Measurements from ENCODE around the gene LCN6. TPM values are rescaled to one million over a fixed set of nuclear protein-coding genes. Genes with fewer than 3 reads are reported as not detected.

LCN6 gene
- total RNA-seq, 1 donor from 2014 or later, result not detected

- no peak for TF ChIP-seq EZH2 (IDR thresholded peaks at IDR 0.05; ENCODE audit: insufficient read depth, low read length)
- no peak for TF ChIP-seq CTCF (IDR thresholded peaks at IDR 0.05; ENCODE audit: insufficient read depth, low read depth, low read length)
- Mint-ChIP-seq H3K9me3 (ENCODE audit: unreplicated experiment) (no peaks in the 10 kb centered on the region), H3K4me1 (ENCODE audit: low read depth, unreplicated experiment) (no peaks in the 10 kb centered on the region), H3K27ac (ENCODE audit: unreplicated experiment) (no peak overlapping the region), H3K27me3 (ENCODE audit: low read depth, unreplicated experiment) (peaks cover 8% of the 10 kb centered on the region), H3K36me3 (ENCODE audit: low read depth, unreplicated experiment) (peaks cover 2% of the 10 kb centered on the region), H3K4me3 (ENCODE audit: unreplicated experiment) (no peak overlapping the region)
- Histone ChIP-seq H3K4me3 (ENCODE audit: insufficient read depth, low read depth, low read length) (no peak overlapping the region), H3K36me3 (ENCODE audit: insufficient read depth, low read length) (no peaks in the 10 kb centered on the region), H3K27ac (ENCODE audit: low read depth, low read length) (no peak overlapping the region), H3K9ac (ENCODE audit: low read length) (no peak overlapping the region), H3K4me1 (ENCODE audit: insufficient read depth, low read length) (no peaks in the 10 kb centered on the region), H3K27me3 (ENCODE audit: insufficient read depth, low read length) (peaks cover 19% of the 10 kb centered on the region), H3K9me3 (ENCODE audit: insufficient read depth, low read depth, low read length) (no peaks in the 10 kb centered on the region), H3K4me2 (ENCODE audit: low read length) (no peak overlapping the region), H2AFZ (ENCODE audit: low read depth, low read length) (no peak overlapping the region), H3K79me2 (ENCODE audit: insufficient read depth, low read length) (no peaks in the 10 kb centered on the region), H4K20me1 (ENCODE audit: insufficient read depth, low read length) (no peaks in the 10 kb centered on the region)
- FAIRE-seq (no peak), DNase-seq (ENCODE audit: low read depth) (no peak)
These were observed 2.8 kb downstream of the LCN6 start for GRCh38 chr9:136745389-136746154.

- FAIRE-seq, result no peak
- Mint-ChIP-seq H3K27me3 (ENCODE audit: low read depth, unreplicated experiment) (peaks cover 9% of the 10 kb centered on the region), H3K4me3 (ENCODE audit: unreplicated experiment) (no peak overlapping the region), H3K4me1 (ENCODE audit: low read depth, unreplicated experiment) (no peaks in the 10 kb centered on the region), H3K36me3 (ENCODE audit: low read depth, unreplicated experiment) (no peaks in the 10 kb centered on the region), H3K9me3 (ENCODE audit: unreplicated experiment) (no peaks in the 10 kb centered on the region), H3K27ac (ENCODE audit: unreplicated experiment) (no peak overlapping the region)
- no peak for TF ChIP-seq CTCF (IDR thresholded peaks at IDR 0.05; ENCODE audit: insufficient read depth, low read depth, low read length)
- no peak for TF ChIP-seq EZH2 (IDR thresholded peaks at IDR 0.05; ENCODE audit: insufficient read depth, low read length)
- no peak overlapping the region for H3K9ac ChIP-seq (ENCODE audit: low read length)
- no peaks in the 10 kb centered on the region for H3K79me2 ChIP-seq (ENCODE audit: insufficient read depth, low read length)
- H3K4me2 ChIP-seq (ENCODE audit: low read length), result no peak overlapping the region
- no peak overlapping the region for H3K27ac ChIP-seq (ENCODE audit: low read depth, low read length)
- peaks cover 19% of the 10 kb centered on the region for H3K27me3 ChIP-seq (ENCODE audit: insufficient read depth, low read length)
- no peaks in the 10 kb centered on the region for H4K20me1 ChIP-seq (ENCODE audit: insufficient read depth, low read length)
- no peaks in the 10 kb centered on the region for H3K9me3 ChIP-seq (ENCODE audit: insufficient read depth, low read depth, low read length)
- H3K36me3 ChIP-seq (ENCODE audit: insufficient read depth, low read length), result no peaks in the 10 kb centered on the region
- no peak for DNase-seq (ENCODE audit: low read depth)
- H3K4me3 ChIP-seq (ENCODE audit: insufficient read depth, low read depth, low read length), result no peak overlapping the region
- H2AFZ ChIP-seq (ENCODE audit: low read depth, low read length), result no peak overlapping the region
- H3K4me1 ChIP-seq (ENCODE audit: insufficient read depth, low read length), result no peaks in the 10 kb centered on the region
These were observed 3.6 kb downstream of the LCN6 start for GRCh38 chr9:136744773-136745172.

- Histone ChIP-seq H3K27ac (ENCODE audit: low read depth, low read length) (no peak overlapping the region), H3K9ac (ENCODE audit: low read length) (no peak overlapping the region), H3K9me3 (ENCODE audit: insufficient read depth, low read depth, low read length) (no peaks in the 10 kb centered on the region), H3K79me2 (ENCODE audit: insufficient read depth, low read length) (no peaks in the 10 kb centered on the region), H3K27me3 (ENCODE audit: insufficient read depth, low read length) (peaks cover 19% of the 10 kb centered on the region), H3K36me3 (ENCODE audit: insufficient read depth, low read length) (no peaks in the 10 kb centered on the region), H3K4me2 (ENCODE audit: low read length) (no peak overlapping the region), H3K4me3 (ENCODE audit: insufficient read depth, low read depth, low read length) (no peak overlapping the region), H2AFZ (ENCODE audit: low read depth, low read length) (no peak overlapping the region), H3K4me1 (ENCODE audit: insufficient read depth, low read length) (no peaks in the 10 kb centered on the region), H4K20me1 (ENCODE audit: insufficient read depth, low read length) (no peaks in the 10 kb centered on the region)
- DNase-seq (ENCODE audit: low read depth) (no peak), FAIRE-seq (no peak)
- H3K27ac Mint-ChIP-seq (ENCODE audit: unreplicated experiment), result no peak overlapping the region
- H3K27me3 Mint-ChIP-seq (ENCODE audit: low read depth, unreplicated experiment), result peaks cover 15% of the 10 kb centered on the region
- H3K36me3 Mint-ChIP-seq (ENCODE audit: low read depth, unreplicated experiment), result no peaks in the 10 kb centered on the region
- H3K9me3 Mint-ChIP-seq (ENCODE audit: unreplicated experiment), result no peaks in the 10 kb centered on the region
- no peak overlapping the region for H3K4me3 Mint-ChIP-seq (ENCODE audit: unreplicated experiment)
- H3K4me1 Mint-ChIP-seq (ENCODE audit: low read depth, unreplicated experiment), result no peaks in the 10 kb centered on the region
- TF ChIP-seq CTCF (IDR thresholded peaks at IDR 0.05; ENCODE audit: insufficient read depth, low read depth, low read length) (no peak), EZH2 (IDR thresholded peaks at IDR 0.05; ENCODE audit: insufficient read depth, low read length) (no peak)
These were observed 4.6 kb downstream of the LCN6 start for GRCh38 chr9:136743639-136744211.

All from astrocyte (in vitro differentiated cells and primary cell).